Measurements from ENCODE around the gene BAD.

DNA sequence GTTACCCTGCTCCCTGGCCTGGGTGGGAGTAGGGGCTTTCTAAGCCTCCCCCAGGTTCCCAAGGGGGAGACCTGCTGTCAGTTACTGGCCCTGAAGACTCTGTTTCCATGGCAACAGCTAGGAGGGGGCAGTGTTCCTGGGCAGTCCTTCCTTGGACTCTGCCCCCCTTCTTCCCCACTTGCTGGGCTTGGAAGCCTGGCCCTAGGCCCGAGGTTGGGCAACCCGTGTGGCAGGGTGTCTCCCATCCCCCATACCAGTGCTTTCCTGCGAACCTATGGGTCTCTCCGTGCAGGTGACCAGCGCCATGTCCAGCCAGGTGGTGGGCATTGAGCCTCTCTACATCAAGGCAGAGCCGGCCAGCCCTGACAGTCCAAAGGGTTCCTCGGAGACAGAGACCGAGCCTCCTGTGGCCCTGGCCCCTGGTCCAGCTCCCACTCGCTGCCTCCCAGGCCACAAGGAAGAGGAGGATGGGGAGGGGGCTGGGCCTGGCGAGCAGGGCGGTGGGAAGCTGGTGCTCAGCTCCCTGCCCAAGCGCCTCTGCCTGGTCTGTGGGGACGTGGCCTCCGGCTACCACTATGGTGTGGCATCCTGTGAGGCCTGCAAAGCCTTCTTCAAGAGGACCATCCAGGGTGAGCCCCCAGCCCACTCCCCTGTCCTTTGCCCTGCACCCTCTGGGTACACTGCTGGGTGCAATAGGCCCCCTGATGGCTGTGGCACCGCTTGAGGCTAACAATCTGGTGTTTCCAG, 22.6 kb upstream of the BAD start:
- no peak for TF ChIP-seq POLR2A (IDR thresholded peaks at IDR 0.05; ENCODE audit: low read depth, low read length)
- no peak for TF ChIP-seq POLR2AphosphoS5 (IDR thresholded peaks at IDR 0.05; ENCODE audit: low read depth, low read length)
- no peak for TF ChIP-seq TAF1 (IDR thresholded peaks at IDR 0.05; ENCODE audit: borderline replicate concordance, low read depth, low read length)

Measured in GM12892 (cell line).